ENCODE measurements around the gene NFKBIB. TPM values are rescaled to one million over a fixed set of nuclear protein-coding genes. Genes with fewer than 3 reads are reported as not detected.
A peak's percentile ranks its signal among the peaks of the same experiment; 100 is the strongest.

The NFKBIB gene
- polyA plus RNA-seq, 3 donors, result 6.7 to 29.4 (median 9.0) TPM

GRCh38 chr19:38912600-38913514 is 13.1 kb downstream of the NFKBIB start:
- no peak overlapping the region for H3K9ac ChIP-seq (ENCODE audit: insufficient read depth, low read length, poor library complexity, severe bottlenecking)
- H3K4me1 ChIP-seq (ENCODE audit: control insufficient read depth in 1 of 2, insufficient read depth in 2 of 2, low read length in 2 of 2), result no peaks in the 10 kb centered on the region
- Mint-ChIP-seq H3K9me3 (peaks cover 0 to 3% (median 0%) of the 10 kb centered on the region in 7 donors), H3K36me3 (peaks cover 12 to 24% of the 10 kb centered on the region in 2 donors), H3K4me1 (peaks cover 3% of the 10 kb centered on the region), H3K4me3 (no peak overlapping the region), H3K27ac (peak overlapping the region in 1 of 7 donors; percentile 49), H3K27me3 (ENCODE audit: low read depth in 3 of 3) (peaks cover 0 to 6% (median 2%) of the 10 kb centered on the region in 3 donors)
- no peaks in the 10 kb centered on the region for H3K27me3 ChIP-seq (ENCODE audit: control insufficient read depth in 2 of 2, insufficient read depth in 2 of 2, low read length in 2 of 2)
- 60% methylated on average over 10 of the region's 12 CpGs for WGBS (ENCODE audit: insufficient coverage)
- H4K20me1 ChIP-seq (ENCODE audit: insufficient read depth, low read length), result no peaks in the 10 kb centered on the region
- no peaks in the 10 kb centered on the region for H3K79me2 ChIP-seq (ENCODE audit: insufficient read depth, low read length)
- no peak for TF ChIP-seq CTCF (IDR thresholded peaks at IDR 0.05)
- intact Hi-C loops (cut with micrococcal nuclease), result no loop called here
- H3K36me3 ChIP-seq (replicated peaks in 1 of 2; ENCODE audit: control insufficient read depth in 1 of 2, insufficient read depth in 2 of 2, low read length in 2 of 2), result peaks cover 8 to 11% of the 10 kb centered on the region in 2 donors
- no peak overlapping the region for H3K4me2 ChIP-seq (replicated peaks; ENCODE audit: extremely low read depth, low read length, poor library complexity, severe bottlenecking)
- no peak overlapping the region for H3K27ac ChIP-seq (ENCODE audit: low read depth in 1 of 2, low read length in 2 of 2)
- H3K4me3 ChIP-seq (replicated peaks in 1 of 3; ENCODE audit: low read depth in 2 of 3, low read length in 3 of 3), result no peak overlapping the region
- no peak for DNase-seq
- no peak overlapping the region for H2AFZ ChIP-seq (ENCODE audit: insufficient read depth, low read depth, low read length, poor library complexity, severe bottlenecking)
- H3K9me3 ChIP-seq (replicated peaks in 1 of 2; ENCODE audit: control insufficient read depth in 1 of 2, insufficient read depth in 1 of 2, low read length in 2 of 2), result no peaks in the 10 kb centered on the region

GRCh38 chr19:38913958-38914357 is 14.2 kb downstream of the NFKBIB start:
- H3K4me3 ChIP-seq (replicated peaks in 1 of 3; ENCODE audit: low read depth in 2 of 3, low read length in 3 of 3), result no peak overlapping the region
- H3K27me3 ChIP-seq (ENCODE audit: control insufficient read depth in 2 of 2, insufficient read depth in 2 of 2, low read length in 2 of 2), result no peaks in the 10 kb centered on the region
- H3K4me1 Mint-ChIP-seq, result peaks cover 3% of the 10 kb centered on the region
- H2AFZ ChIP-seq (ENCODE audit: insufficient read depth, low read depth, low read length, poor library complexity, severe bottlenecking), result no peak overlapping the region
- no peak for DNase-seq
- peaks cover 2 to 3% of the 10 kb centered on the region in 2 donors for H3K36me3 ChIP-seq (replicated peaks in 1 of 2; ENCODE audit: control insufficient read depth in 1 of 2, insufficient read depth in 2 of 2, low read length in 2 of 2)
- no peaks in the 10 kb centered on the region for H3K4me1 ChIP-seq (ENCODE audit: control insufficient read depth in 1 of 2, insufficient read depth in 2 of 2, low read length in 2 of 2)
- no peaks in the 10 kb centered on the region for H3K79me2 ChIP-seq (ENCODE audit: insufficient read depth, low read length)
- peaks cover 0 to 3% (median 0%) of the 10 kb centered on the region in 7 donors for H3K9me3 Mint-ChIP-seq
- H3K27me3 Mint-ChIP-seq (ENCODE audit: low read depth in 3 of 3), result peaks cover 0 to 6% (median 2%) of the 10 kb centered on the region in 3 donors
- 98% methylated on average over 8 of the region's 8 CpGs for WGBS (ENCODE audit: insufficient coverage)
- intact Hi-C loops (cut with micrococcal nuclease), result no loop called here
- no peak overlapping the region for H3K4me3 Mint-ChIP-seq
- H3K36me3 Mint-ChIP-seq, result peaks cover 6 to 13% of the 10 kb centered on the region in 2 donors
- peak overlapping the region in 1 of 7 donors; percentile 37 for H3K27ac Mint-ChIP-seq
- no peak overlapping the region for H3K9ac ChIP-seq (ENCODE audit: insufficient read depth, low read length, poor library complexity, severe bottlenecking)
- no peaks in the 10 kb centered on the region for H4K20me1 ChIP-seq (ENCODE audit: insufficient read depth, low read length)
- H3K4me2 ChIP-seq (replicated peaks; ENCODE audit: extremely low read depth, low read length, poor library complexity, severe bottlenecking), result no peak overlapping the region
- TF ChIP-seq CTCF (IDR thresholded peaks at IDR 0.05), result no peak
- H3K9me3 ChIP-seq (replicated peaks in 1 of 2; ENCODE audit: control insufficient read depth in 1 of 2, insufficient read depth in 1 of 2, low read length in 2 of 2), result no peaks in the 10 kb centered on the region
- H3K27ac ChIP-seq (ENCODE audit: low read depth in 1 of 2, low read length in 2 of 2), result no peak overlapping the region

Measured in CD14-positive monocyte (primary cell).